GM23248 (cell line): Measurements from ENCODE around the gene L1TD1.

Experiments used
- EZH2 ChIP-seq: fragments of 200-600 bp; sonication (generic); IDR thresholded peaks from 2 replicates; pipeline ENCODE4 v1.6.1; 2018; ENCODE audit warnings: antibody characterized with exemption, mild to moderate bottlenecking; ENCODE audit not compliant: insufficient read depth, poor library complexity, severe bottlenecking
- EZH2phosphoT487 ChIP-seq: fragments of 200-600 bp; sonication (generic); IDR thresholded peaks from 2 replicates; pipeline ENCODE4 v1.6.1; 2018; ENCODE audit warnings: antibody characterized with exemption, moderate library complexity, mild to moderate bottlenecking, low read depth; ENCODE audit not compliant: insufficient read depth

DNA sequence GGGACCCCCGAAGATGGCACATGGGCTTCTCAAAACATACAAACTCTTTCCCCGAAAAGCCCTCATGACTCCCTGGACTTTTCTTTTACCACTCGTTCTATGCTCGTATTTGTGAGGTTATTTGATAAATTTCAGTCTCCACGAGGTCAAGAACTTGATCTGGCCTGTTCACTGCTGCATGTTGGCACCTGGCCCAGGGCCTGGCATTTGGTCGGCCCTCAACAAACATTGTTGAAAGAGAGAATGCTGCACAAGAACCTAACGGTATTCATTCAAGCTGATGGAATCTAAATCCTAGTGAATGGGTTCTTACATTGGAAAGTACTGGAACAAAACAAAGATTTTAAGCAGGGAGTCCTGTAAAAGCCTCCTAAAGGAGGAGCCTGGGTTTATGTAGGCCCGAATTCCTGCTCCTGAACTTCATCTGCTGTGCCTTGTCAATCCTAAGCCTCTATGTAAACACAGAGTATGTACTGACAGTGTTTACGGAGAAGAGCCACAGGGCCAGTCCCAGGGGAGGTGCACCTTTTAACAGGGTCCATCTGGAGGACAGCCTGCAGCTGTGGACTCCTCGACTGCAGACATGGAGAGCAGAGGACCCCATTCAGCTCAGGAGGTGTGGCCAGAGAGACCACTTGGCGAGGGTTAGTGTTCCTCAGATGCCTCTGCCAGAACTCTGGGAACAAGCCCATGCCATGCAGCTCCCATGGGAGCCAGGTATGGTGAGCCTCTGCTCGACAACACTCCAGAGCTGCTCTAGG lies 46.9 kb downstream of the L1TD1 start:
- TF ChIP-seq EZH2 = no peak
- no peak for TF ChIP-seq EZH2phosphoT487
